GM23338 (cell line): ENCODE results near the gene ARPC2. TPM values are rescaled to one million over a fixed set of nuclear protein-coding genes. Genes with fewer than 3 reads are reported as not detected.

ENCODE experiments used
- ATAC-seq: fragments of 200-7000 bp; cut with Tn5 transposase; 3 replicates; pipeline ENCODE4 v1.9.1; 2020
- DNase-seq: peaks from one replicate; pipeline ENCODE4 v3.0.0-alpha.2; 2015; ENCODE audit warnings: low spot score
- H2AFZ ChIP-seq: fragments of 200-600 bp; sonication (generic); 2 replicates; pipeline ENCODE4 v1.8.0; 2016; ENCODE audit warnings: antibody characterized with exemption, mild to moderate bottlenecking, moderate library complexity
- H3F3A ChIP-seq: fragments of 200-600 bp; sonication (generic); replicated peaks from 2 replicates; pipeline ENCODE4 v1.8.0; 2017; ENCODE audit warnings: antibody characterized with exemption, mixed run types, low read depth
- H3K27ac ChIP-seq: fragments of 200-600 bp; sonication (generic); 2 replicates; pipeline ENCODE4 v1.6.1; 2016; ENCODE audit warnings: low read depth
- H3K27me3 ChIP-seq: fragments of 200-600 bp; sonication (generic); 2 replicates; pipeline ENCODE4 v1.8.0; 2016; ENCODE audit warnings: mild to moderate bottlenecking, mixed run types, moderate library complexity; ENCODE audit not compliant: insufficient read depth
- H3K36me3 ChIP-seq: fragments of 200-600 bp; sonication (generic); 2 replicates; pipeline ENCODE4 v1.8.0; 2016; ENCODE audit warnings: mild to moderate bottlenecking; ENCODE audit not compliant: insufficient read depth
- H3K4me1 ChIP-seq: fragments of 200-600 bp; sonication (generic); 2 replicates; pipeline ENCODE4 v1.8.0; 2016; ENCODE audit warnings: mild to moderate bottlenecking, moderate library complexity; ENCODE audit not compliant: insufficient read depth
- H3K4me2 ChIP-seq: fragments of 200-600 bp; sonication (generic); 2 replicates; pipeline ENCODE4 v1.7.1; 2017; ENCODE audit warnings: mixed run types
- H3K4me3 ChIP-seq: fragments of 200-600 bp; sonication (generic); 2 replicates; pipeline ENCODE4 v1.6.1; 2016; ENCODE audit warnings: mixed run types
- H3K79me2 ChIP-seq: fragments of 200-600 bp; sonication (generic); replicated peaks from 2 replicates; pipeline ENCODE4 v1.8.0; 2017; ENCODE audit warnings: mild to moderate bottlenecking; ENCODE audit not compliant: insufficient read depth
- H3K9me2 ChIP-seq: fragments of 200-600 bp; sonication (generic); 2 replicates; pipeline ENCODE4 v1.8.0; 2017; ENCODE audit not compliant: insufficient read depth
- H4K20me1 ChIP-seq: fragments of 200-600 bp; sonication (generic); replicated peaks from 2 replicates; pipeline ENCODE4 v1.8.0; 2017; ENCODE audit warnings: mild to moderate bottlenecking; ENCODE audit not compliant: insufficient read depth
- H3K27ac Mint-ChIP-seq: 2 replicates; pipeline ENCODE4 v1.8.0; 2020; ENCODE audit warnings: inconsistent platforms, mild to moderate bottlenecking, moderate library complexity, mixed read lengths
- H3K27me3 Mint-ChIP-seq: 3 replicates; pipeline ENCODE4 v1.8.0; 2022; ENCODE audit warnings: low read depth, mild to moderate bottlenecking, moderate library complexity, mixed read lengths, inconsistent platforms; ENCODE audit not compliant: insufficient read depth, poor library complexity
- H3K36me3 Mint-ChIP-seq: 3 replicates; pipeline ENCODE4 v1.8.0; 2021; ENCODE audit warnings: low read depth, mild to moderate bottlenecking, inconsistent platforms, moderate library complexity, mixed read lengths
- H3K4me1 Mint-ChIP-seq: 3 replicates; pipeline ENCODE4 v1.8.0; 2020; ENCODE audit warnings: mild to moderate bottlenecking, inconsistent platforms, mixed read lengths
- H3K4me3 Mint-ChIP-seq: 3 replicates; pipeline ENCODE4 v1.8.0; 2021; ENCODE audit warnings: moderate library complexity, mild to moderate bottlenecking, inconsistent platforms, mixed read lengths
- H3K9me3 Mint-ChIP-seq: 3 replicates; pipeline ENCODE4 v1.8.0; 2020; ENCODE audit warnings: moderate library complexity, mild to moderate bottlenecking, inconsistent platforms, mixed read lengths
- CREB1 ChIP-seq: fragments of 250-450 bp; sonication (Bioruptor Pico); IDR thresholded peaks from 2 replicates; pipeline ENCODE4 v1.5.0; 2020; ENCODE audit warnings: low read depth, mild to moderate bottlenecking, moderate library complexity
- EZH2 ChIP-seq: fragments of 200-600 bp; sonication (generic); IDR thresholded peaks from one replicate; pipeline ENCODE4 v1.8.0; 2017; ENCODE audit warnings: antibody characterized with exemption, mild to moderate bottlenecking, low read depth; ENCODE audit not compliant: unreplicated experiment
- EZH2phosphoT487 ChIP-seq: fragments of 200-600 bp; sonication (generic); IDR thresholded peaks from one replicate; pipeline ENCODE4 v1.8.1; 2018; ENCODE audit warnings: antibody characterized with exemption; ENCODE audit not compliant: unreplicated experiment
- JUNB ChIP-seq: IDR thresholded peaks from one replicate; pipeline ENCODE4 v1.6.1; 2016; ENCODE audit warnings: antibody characterized with exemption; ENCODE audit not compliant: unreplicated experiment
- NANOG ChIP-seq: IDR thresholded peaks from 2 replicates; pipeline ENCODE4 v1.6.1; 2016; ENCODE audit warnings: antibody characterized with exemption, borderline replicate concordance
- POLR2AphosphoS5 ChIP-seq: IDR thresholded peaks from 2 replicates; pipeline ENCODE4 v1.6.1; 2016; ENCODE audit warnings: antibody characterized with exemption, low read depth
- STAT1 ChIP-seq: IDR thresholded peaks from one replicate; pipeline ENCODE4 v1.6.1; 2016; ENCODE audit warnings: antibody characterized with exemption; ENCODE audit not compliant: unreplicated experiment
- ZNF114 ChIP-seq: fragments of 250-450 bp; sonication (Bioruptor Pico); IDR thresholded peaks from 2 replicates; pipeline ENCODE4 v1.5.0; 2020; ENCODE audit warnings: mild to moderate bottlenecking, moderate library complexity
- ZNF331 ChIP-seq: fragments of 250-450 bp; sonication (Bioruptor Pico); IDR thresholded peaks from 2 replicates; pipeline ENCODE4 v1.5.0; 2020; ENCODE audit warnings: low read depth, mild to moderate bottlenecking, moderate library complexity
- polyA plus RNA-seq: library from polyadenylated mRNA; unstranded; fragments of >200 nt; fragmentation: Nextera tagmentation; extraction: Ambion mirVana; gene quantifications from 2 replicates; pipeline ENCODE4 v1.2.1, GENCODE V29; 2016
- total RNA-seq: library from RNA; depleted of rRNA; stranded (reverse); fragments of >200 nt; shearing (Covaris generic); gene quantifications from 2 replicates; pipeline ENCODE4 v1.2.3, GENCODE V29; 2014
- TF ChIP-seq, protein P1 (sequence below): IDR thresholded peaks from one replicate; pipeline ENCODE4 v1.6.1; 2018; ENCODE audit warnings: antibody characterized with exemption; ENCODE audit not compliant: unreplicated experiment
- TF ChIP-seq, protein P2 (sequence below): fragments of 250-450 bp; sonication (Bioruptor Pico); IDR thresholded peaks from 2 replicates; pipeline ENCODE4 v1.5.0; 2020; ENCODE audit warnings: mild to moderate bottlenecking, moderate library complexity
- TF ChIP-seq, protein P3 (sequence below): IDR thresholded peaks from 2 replicates; pipeline ENCODE4 v1.6.1; 2016; ENCODE audit warnings: antibody characterized with exemption
- TF ChIP-seq, protein P4 (sequence below), 2 experiments: fragments of 200-600 bp in 1 of 2; sonication (generic) in 1 of 2; conservative IDR thresholded peaks; 2 replicates each; pipeline versions ENCODE4 v1.5.1 to v1.6.1; 2016 to 2017; ENCODE audit warnings: antibody characterized with exemption in 2 of 2, low read depth in 2 of 2, mild to moderate bottlenecking in 2 of 2, moderate library complexity in 1 of 2

ARPC2 gene
- total and polyA plus RNA-seq, 2 experiments from 2014 or later: 217 to 271 TPM

DNA sequence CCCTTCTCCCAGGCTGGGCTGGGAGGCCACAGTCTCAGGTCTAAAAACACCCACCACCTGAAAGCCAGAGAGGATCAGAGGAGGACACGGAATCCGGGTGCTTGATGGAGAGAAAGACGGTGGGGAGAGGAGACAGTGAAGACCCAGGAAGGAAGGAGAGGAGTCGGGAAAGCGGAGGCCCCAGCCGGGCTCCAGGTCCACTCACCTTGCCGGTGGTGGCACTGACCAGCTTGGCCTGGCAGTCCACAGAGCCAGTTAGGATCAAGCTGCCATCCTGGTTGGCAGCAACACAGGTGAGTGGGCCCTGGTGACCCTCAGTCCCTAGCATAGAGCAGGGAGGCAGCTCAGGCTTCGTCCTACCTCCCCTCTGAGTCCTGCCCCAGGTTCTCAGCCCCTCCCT lies 48.6 kb downstream of the ARPC2 start:
- no peak overlapping the region for H3K4me3 Mint-ChIP-seq
- no peaks in the 10 kb centered on the region for H3K36me3 ChIP-seq
- no peak overlapping the region for H3K4me2 ChIP-seq
- peaks cover 16% of the 10 kb centered on the region for H3K4me1 Mint-ChIP-seq
- H3F3A ChIP-seq: no peaks in the 10 kb centered on the region
- H2AFZ ChIP-seq: no peak overlapping the region
- TF ChIP-seq STAT1: no peak
- TF ChIP-seq, protein P1, sequence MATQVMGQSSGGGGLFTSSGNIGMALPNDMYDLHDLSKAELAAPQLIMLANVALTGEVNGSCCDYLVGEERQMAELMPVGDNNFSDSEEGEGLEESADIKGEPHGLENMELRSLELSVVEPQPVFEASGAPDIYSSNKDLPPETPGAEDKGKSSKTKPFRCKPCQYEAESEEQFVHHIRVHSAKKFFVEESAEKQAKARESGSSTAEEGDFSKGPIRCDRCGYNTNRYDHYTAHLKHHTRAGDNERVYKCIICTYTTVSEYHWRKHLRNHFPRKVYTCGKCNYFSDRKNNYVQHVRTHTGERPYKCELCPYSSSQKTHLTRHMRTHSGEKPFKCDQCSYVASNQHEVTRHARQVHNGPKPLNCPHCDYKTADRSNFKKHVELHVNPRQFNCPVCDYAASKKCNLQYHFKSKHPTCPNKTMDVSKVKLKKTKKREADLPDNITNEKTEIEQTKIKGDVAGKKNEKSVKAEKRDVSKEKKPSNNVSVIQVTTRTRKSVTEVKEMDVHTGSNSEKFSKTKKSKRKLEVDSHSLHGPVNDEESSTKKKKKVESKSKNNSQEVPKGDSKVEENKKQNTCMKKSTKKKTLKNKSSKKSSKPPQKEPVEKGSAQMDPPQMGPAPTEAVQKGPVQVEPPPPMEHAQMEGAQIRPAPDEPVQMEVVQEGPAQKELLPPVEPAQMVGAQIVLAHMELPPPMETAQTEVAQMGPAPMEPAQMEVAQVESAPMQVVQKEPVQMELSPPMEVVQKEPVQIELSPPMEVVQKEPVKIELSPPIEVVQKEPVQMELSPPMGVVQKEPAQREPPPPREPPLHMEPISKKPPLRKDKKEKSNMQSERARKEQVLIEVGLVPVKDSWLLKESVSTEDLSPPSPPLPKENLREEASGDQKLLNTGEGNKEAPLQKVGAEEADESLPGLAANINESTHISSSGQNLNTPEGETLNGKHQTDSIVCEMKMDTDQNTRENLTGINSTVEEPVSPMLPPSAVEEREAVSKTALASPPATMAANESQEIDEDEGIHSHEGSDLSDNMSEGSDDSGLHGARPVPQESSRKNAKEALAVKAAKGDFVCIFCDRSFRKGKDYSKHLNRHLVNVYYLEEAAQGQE: no peak
- TF ChIP-seq, protein P2, sequence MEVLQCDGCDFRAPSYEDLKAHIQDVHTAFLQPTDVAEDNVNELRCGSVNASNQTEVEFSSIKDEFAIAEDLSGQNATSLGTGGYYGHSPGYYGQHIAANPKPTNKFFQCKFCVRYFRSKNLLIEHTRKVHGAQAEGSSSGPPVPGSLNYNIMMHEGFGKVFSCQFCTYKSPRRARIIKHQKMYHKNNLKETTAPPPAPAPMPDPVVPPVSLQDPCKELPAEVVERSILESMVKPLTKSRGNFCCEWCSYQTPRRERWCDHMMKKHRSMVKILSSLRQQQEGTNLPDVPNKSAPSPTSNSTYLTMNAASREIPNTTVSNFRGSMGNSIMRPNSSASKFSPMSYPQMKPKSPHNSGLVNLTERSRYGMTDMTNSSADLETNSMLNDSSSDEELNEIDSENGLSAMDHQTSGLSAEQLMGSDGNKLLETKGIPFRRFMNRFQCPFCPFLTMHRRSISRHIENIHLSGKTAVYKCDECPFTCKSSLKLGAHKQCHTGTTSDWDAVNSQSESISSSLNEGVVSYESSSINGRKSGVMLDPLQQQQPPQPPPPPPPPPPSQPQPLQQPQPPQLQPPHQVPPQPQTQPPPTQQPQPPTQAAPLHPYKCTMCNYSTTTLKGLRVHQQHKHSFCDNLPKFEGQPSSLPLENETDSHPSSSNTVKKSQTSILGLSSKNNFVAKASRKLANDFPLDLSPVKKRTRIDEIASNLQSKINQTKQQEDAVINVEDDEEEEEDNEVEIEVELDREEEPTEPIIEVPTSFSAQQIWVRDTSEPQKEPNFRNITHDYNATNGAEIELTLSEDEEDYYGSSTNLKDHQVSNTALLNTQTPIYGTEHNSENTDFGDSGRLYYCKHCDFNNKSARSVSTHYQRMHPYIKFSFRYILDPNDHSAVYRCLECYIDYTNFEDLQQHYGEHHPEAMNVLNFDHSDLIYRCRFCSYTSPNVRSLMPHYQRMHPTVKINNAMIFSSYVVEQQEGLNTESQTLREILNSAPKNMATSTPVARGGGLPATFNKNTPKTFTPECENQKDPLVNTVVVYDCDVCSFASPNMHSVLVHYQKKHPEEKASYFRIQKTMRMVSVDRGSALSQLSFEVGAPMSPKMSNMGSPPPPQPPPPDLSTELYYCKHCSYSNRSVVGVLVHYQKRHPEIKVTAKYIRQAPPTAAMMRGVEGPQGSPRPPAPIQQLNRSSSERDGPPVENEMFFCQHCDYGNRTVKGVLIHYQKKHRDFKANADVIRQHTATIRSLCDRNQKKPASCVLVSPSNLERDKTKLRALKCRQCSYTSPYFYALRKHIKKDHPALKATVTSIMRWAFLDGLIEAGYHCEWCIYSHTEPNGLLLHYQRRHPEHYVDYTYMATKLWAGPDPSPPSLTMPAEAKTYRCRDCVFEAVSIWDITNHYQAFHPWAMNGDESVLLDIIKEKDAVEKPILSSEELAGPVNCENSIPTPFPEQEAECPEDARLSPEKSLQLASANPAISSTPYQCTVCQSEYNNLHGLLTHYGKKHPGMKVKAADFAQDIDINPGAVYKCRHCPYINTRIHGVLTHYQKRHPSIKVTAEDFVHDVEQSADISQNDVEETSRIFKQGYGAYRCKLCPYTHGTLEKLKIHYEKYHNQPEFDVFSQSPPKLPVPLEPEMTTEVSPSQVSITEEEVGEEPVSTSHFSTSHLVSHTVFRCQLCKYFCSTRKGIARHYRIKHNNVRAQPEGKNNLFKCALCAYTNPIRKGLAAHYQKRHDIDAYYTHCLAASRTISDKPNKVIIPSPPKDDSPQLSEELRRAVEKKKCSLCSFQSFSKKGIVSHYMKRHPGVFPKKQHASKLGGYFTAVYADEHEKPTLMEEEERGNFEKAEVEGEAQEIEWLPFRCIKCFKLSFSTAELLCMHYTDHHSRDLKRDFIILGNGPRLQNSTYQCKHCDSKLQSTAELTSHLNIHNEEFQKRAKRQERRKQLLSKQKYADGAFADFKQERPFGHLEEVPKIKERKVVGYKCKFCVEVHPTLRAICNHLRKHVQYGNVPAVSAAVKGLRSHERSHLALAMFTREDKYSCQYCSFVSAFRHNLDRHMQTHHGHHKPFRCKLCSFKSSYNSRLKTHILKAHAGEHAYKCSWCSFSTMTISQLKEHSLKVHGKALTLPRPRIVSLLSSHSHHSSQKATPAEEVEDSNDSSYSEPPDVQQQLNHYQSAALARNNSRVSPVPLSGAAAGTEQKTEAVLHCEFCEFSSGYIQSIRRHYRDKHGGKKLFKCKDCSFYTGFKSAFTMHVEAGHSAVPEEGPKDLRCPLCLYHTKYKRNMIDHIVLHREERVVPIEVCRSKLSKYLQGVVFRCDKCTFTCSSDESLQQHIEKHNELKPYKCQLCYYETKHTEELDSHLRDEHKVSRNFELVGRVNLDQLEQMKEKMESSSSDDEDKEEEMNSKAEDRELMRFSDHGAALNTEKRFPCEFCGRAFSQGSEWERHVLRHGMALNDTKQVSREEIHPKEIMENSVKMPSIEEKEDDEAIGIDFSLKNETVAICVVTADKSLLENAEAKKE (CRISPR knock-in tag): no peak
- TF ChIP-seq, protein P3, sequence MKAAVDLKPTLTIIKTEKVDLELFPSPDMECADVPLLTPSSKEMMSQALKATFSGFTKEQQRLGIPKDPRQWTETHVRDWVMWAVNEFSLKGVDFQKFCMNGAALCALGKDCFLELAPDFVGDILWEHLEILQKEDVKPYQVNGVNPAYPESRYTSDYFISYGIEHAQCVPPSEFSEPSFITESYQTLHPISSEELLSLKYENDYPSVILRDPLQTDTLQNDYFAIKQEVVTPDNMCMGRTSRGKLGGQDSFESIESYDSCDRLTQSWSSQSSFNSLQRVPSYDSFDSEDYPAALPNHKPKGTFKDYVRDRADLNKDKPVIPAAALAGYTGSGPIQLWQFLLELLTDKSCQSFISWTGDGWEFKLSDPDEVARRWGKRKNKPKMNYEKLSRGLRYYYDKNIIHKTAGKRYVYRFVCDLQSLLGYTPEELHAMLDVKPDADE: no peak
- TF ChIP-seq NANOG: no peak
- TF ChIP-seq ZNF331 (CRISPR knock-in tag): no peak
- TF ChIP-seq ZNF114: no peak
- no peak for TF ChIP-seq JUNB
- no peak for TF ChIP-seq EZH2phosphoT487
- TF ChIP-seq EZH2: no peak
- TF ChIP-seq CREB1: no peak
- TF ChIP-seq POLR2AphosphoS5: no peak
- TF ChIP-seq, protein P4, sequence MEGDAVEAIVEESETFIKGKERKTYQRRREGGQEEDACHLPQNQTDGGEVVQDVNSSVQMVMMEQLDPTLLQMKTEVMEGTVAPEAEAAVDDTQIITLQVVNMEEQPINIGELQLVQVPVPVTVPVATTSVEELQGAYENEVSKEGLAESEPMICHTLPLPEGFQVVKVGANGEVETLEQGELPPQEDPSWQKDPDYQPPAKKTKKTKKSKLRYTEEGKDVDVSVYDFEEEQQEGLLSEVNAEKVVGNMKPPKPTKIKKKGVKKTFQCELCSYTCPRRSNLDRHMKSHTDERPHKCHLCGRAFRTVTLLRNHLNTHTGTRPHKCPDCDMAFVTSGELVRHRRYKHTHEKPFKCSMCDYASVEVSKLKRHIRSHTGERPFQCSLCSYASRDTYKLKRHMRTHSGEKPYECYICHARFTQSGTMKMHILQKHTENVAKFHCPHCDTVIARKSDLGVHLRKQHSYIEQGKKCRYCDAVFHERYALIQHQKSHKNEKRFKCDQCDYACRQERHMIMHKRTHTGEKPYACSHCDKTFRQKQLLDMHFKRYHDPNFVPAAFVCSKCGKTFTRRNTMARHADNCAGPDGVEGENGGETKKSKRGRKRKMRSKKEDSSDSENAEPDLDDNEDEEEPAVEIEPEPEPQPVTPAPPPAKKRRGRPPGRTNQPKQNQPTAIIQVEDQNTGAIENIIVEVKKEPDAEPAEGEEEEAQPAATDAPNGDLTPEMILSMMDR (conservative IDR thresholded peaks at IDR 0.05; ENCODE audit: low read depth in 2 of 2): no peak
- H3K27ac Mint-ChIP-seq: no peak overlapping the region
- H3K4me3 ChIP-seq: no peak overlapping the region
- ATAC-seq (no peak), DNase-seq (no peak)
- H3K9me3 Mint-ChIP-seq: no peaks in the 10 kb centered on the region
- peaks cover 21% of the 10 kb centered on the region for H3K4me1 ChIP-seq
- H3K27me3 Mint-ChIP-seq: peaks cover 11% of the 10 kb centered on the region
- no peaks in the 10 kb centered on the region for H3K9me2 ChIP-seq
- no peaks in the 10 kb centered on the region; the same call in 1 of the 2 replicates for H4K20me1 ChIP-seq
- H3K27ac ChIP-seq: no peak overlapping the region
- H3K27me3 ChIP-seq: no peaks in the 10 kb centered on the region
- H3K36me3 Mint-ChIP-seq: peaks cover 44% of the 10 kb centered on the region
- H3K79me2 ChIP-seq: peaks cover 17% of the 10 kb centered on the region
